ENCODE data around the gene NADK2.
"Not testable (repeated sequence)": the region's sequence is repeated elsewhere in the genome, so short reads cannot be mapped to it uniquely, and the experiment has no call there.

Gene NADK2

GRCh38 chr5:36205329-36205728 is 36.4 kb downstream of the NADK2 start:
- no peak for DNase-seq

GRCh38 chr5:36202521-36202961 is 39.2 kb downstream of the NADK2 start:
- DNase-seq = peak; percentile 67

- DNase-seq = no peak
These were observed 41.2 kb downstream of the NADK2 start for GRCh38 chr5:36200513-36200912.

GRCh38 chr5:36199620-36200019 is 42.1 kb downstream of the NADK2 start:
- DNase-seq = no peak

GRCh38 chr5:36198783-36199182 is 42.9 kb downstream of the NADK2 start:
- not testable (repeated sequence) for DNase-seq

GRCh38 chr5:36198281-36198680 is 43.4 kb downstream of the NADK2 start:
- no peak for DNase-seq

GRCh38 chr5:36193746-36194145 is 48.0 kb downstream of the NADK2 start:
- DNase-seq = no peak

GRCh38 chr5:36184408-36184807 is 57.3 kb downstream of the NADK2 start:
- DNase-seq = not testable (repeated sequence)

GRCh38 chr5:36181774-36182173 is 60.0 kb downstream of the NADK2 start:
- no peak for DNase-seq

- no peak for DNase-seq
These were observed 61.0 kb downstream of the NADK2 start for GRCh38 chr5:36180556-36181350.

- DNase-seq = no peak
These were observed 61.8 kb downstream of the NADK2 start for GRCh38 chr5:36179950-36180349.

- no peak for DNase-seq
These were observed 63.2 kb downstream of the NADK2 start for GRCh38 chr5:36178524-36178890.

GRCh38 chr5:36177715-36178523 is 63.8 kb downstream of the NADK2 start:
- DNase-seq = peak; percentile 21

- DNase-seq = no peak
These were observed 64.6 kb downstream of the NADK2 start for GRCh38 chr5:36177154-36177553.

GRCh38 chr5:36175043-36175442 is 66.7 kb downstream of the NADK2 start:
- DNase-seq = no peak

- no peak for DNase-seq
These were observed 67.6 kb downstream of the NADK2 start for GRCh38 chr5:36174119-36174518.

GRCh38 chr5:36173426-36173825 is 68.3 kb downstream of the NADK2 start:
- no peak for DNase-seq

- no peak for DNase-seq
These were observed 69.1 kb downstream of the NADK2 start for GRCh38 chr5:36172599-36172998.

- no peak for DNase-seq
These were observed 70.8 kb downstream of the NADK2 start for GRCh38 chr5:36170832-36171424.

- DNase-seq = no peak
These were observed 73.0 kb downstream of the NADK2 start for GRCh38 chr5:36168737-36169136.

GRCh38 chr5:36164461-36164860 is 77.3 kb downstream of the NADK2 start:
- no peak for DNase-seq

GRCh38 chr5:36162810-36163486 is 78.8 kb downstream of the NADK2 start:
- no peak for DNase-seq

GRCh38 chr5:36161361-36161760 is 80.4 kb downstream of the NADK2 start:
- DNase-seq = no peak

All from NCI-H524 treated with DMSO at 0.1 percent for 48 hours (cell line).